PC-3 (cell line): ENCODE measurements around the gene TEX52. TPM values are rescaled to one million over a fixed set of nuclear protein-coding genes. Genes with fewer than 3 reads are reported as not detected.
A peak's percentile ranks its signal among the peaks of the same experiment; 100 is the strongest.

Experiments used
- ATAC-seq: fragments of 200-7000 bp; cut with Tn5 transposase; 2 replicates; pipeline ENCODE4 v1.9.1; 2020; ENCODE audit warnings: mild to moderate bottlenecking, moderate library complexity
- BruUV-seq: library from RNA; stranded (reverse); fragments of 400-500 nt; replicated peaks from 2 replicates; lab custom pipeline; 2021; lab: Mats Ljungman, UMichigan
- CTCF ChIA-PET: fragments of 300-600 bp; sonication (Branson Sonifier 250); formaldehyde crosslinking; loops from one replicate; lab custom pipeline; 2022; ENCODE audit warnings: antibody characterized with exemption; lab: Charles Lee
- POLR2A ChIA-PET: fragments of 300-600 bp; sonication (Branson Sonifier 250); formaldehyde crosslinking; loops from one replicate; lab custom pipeline; 2022; ENCODE audit warnings: antibody characterized with exemption; ENCODE audit not compliant: unreplicated experiment; lab: Charles Lee
- DNase-seq: peaks from one replicate; pipeline ENCODE4 v3.0.0-alpha.2; 2015
- H2AFZ ChIP-seq: fragments of 300-600 bp; sonication (generic); 2 replicates; pipeline ENCODE4 v1.6.0; 2016; ENCODE audit warnings: antibody characterized with exemption, low read length
- H3F3A ChIP-seq: fragments of 300-600 bp; sonication (generic); one replicate; pipeline ENCODE4 v1.6.0; 2017; ENCODE audit warnings: antibody characterized with exemption, low read length, control low read depth, mild to moderate bottlenecking; ENCODE audit not compliant: unreplicated experiment
- H3K27ac ChIP-seq: fragments of 300-600 bp; sonication (generic); 2 replicates; pipeline ENCODE4 v1.5.1; 2016; ENCODE audit warnings: mild to moderate bottlenecking, low read length
- H3K27me3 ChIP-seq: fragments of 300-600 bp; sonication (generic); 2 replicates; pipeline ENCODE4 v1.6.1; 2016; ENCODE audit warnings: low read length, mixed read lengths
- H3K36me3 ChIP-seq: fragments of 300-600 bp; sonication (generic); 2 replicates; pipeline ENCODE4 v1.6.1; 2016; ENCODE audit warnings: low read depth, mixed run types, low read length, mixed read lengths
- H3K4me1 ChIP-seq: fragments of 300-600 bp; sonication (generic); 2 replicates; pipeline ENCODE4 v1.5.1; 2016; ENCODE audit warnings: low read length; ENCODE audit not compliant: insufficient read depth
- H3K4me2 ChIP-seq: fragments of 300-600 bp; sonication (generic); 2 replicates; pipeline ENCODE4 v1.6.0; 2016; ENCODE audit warnings: low read length
- H3K4me3 ChIP-seq: fragments of 300-600 bp; sonication (generic); 2 replicates; pipeline ENCODE4 v1.5.1; 2016; ENCODE audit warnings: mild to moderate bottlenecking, low read length, mixed read lengths
- H3K79me2 ChIP-seq: fragments of 300-600 bp; sonication (generic); 2 replicates; pipeline ENCODE4 v1.6.1; 2017; ENCODE audit warnings: low read length, mixed read lengths
- H3K9ac ChIP-seq: fragments of 300-600 bp; sonication (generic); 2 replicates; pipeline ENCODE4 v1.6.0; 2016; ENCODE audit warnings: mild to moderate bottlenecking, low read length
- H3K9me2 ChIP-seq: fragments of 300-600 bp; sonication (generic); replicated peaks from 2 replicates; pipeline ENCODE4 v1.6.1; 2016; ENCODE audit warnings: mixed run types, low read length, mixed read lengths
- H3K9me3 ChIP-seq: fragments of 300-600 bp; sonication (generic); 2 replicates; pipeline ENCODE4 v1.6.1; 2016; ENCODE audit warnings: low read length, mixed read lengths
- H4K20me1 ChIP-seq: fragments of 300-600 bp; sonication (generic); 2 replicates; pipeline ENCODE4 v1.6.1; 2016; ENCODE audit warnings: low read length, mixed read lengths
- EZH2 ChIP-seq: fragments of 300-600 bp; sonication (generic); IDR thresholded peaks from one replicate; pipeline ENCODE4 v1.6.1; 2017; ENCODE audit warnings: antibody characterized with exemption, mild to moderate bottlenecking, low read length; ENCODE audit not compliant: unreplicated experiment
- EZH2phosphoT487 ChIP-seq: fragments of 300-600 bp; sonication (generic); IDR thresholded peaks from 2 replicates; pipeline ENCODE4 v1.6.1; 2018; ENCODE audit warnings: mild to moderate bottlenecking, antibody characterized with exemption, low read length, borderline replicate concordance
- intact Hi-C: fragments of 100-400 bp; cut with micrococcal nuclease; formaldehyde crosslinking; loops from 2 replicates; pipeline ENCODE4 v1.9.0; 2023
- total RNA-seq: library from RNA; depleted of rRNA; stranded (reverse); fragments of >200 nt; gene quantifications from 2 replicates; pipeline ENCODE4 v1.2.3, GENCODE V29; 2014
- TF ChIP-seq, protein P1 (sequence below): fragments of 300-600 bp; sonication (generic); conservative IDR thresholded peaks from 2 replicates; pipeline ENCODE4 v1.5.1; 2017; ENCODE audit warnings: antibody characterized with exemption, low read depth, mild to moderate bottlenecking, low read length

Gene TEX52
- total RNA-seq, 1 experiment from 2014 or later: not detected

- Histone ChIP-seq H3K36me3 (no peaks in the 10 kb centered on the region; the same call in 1 of the 2 replicates), H3K4me3 (peak overlapping the region; percentile 74), H3K27ac (peak overlapping the region; percentile 85), H3K9me3 (no peaks in the 10 kb centered on the region), H3K4me1 (peaks cover 11% of the 10 kb centered on the region; the same call in 1 of the 2 replicates), H3K79me2 (peaks cover 26% of the 10 kb centered on the region), H3F3A (no peaks in the 10 kb centered on the region), H4K20me1 (no peaks in the 10 kb centered on the region), H2AFZ (peak overlapping the region; percentile 79), H3K9ac (peak overlapping the region; percentile 92), H3K4me2 (peak overlapping the region; percentile 92), H3K9me2 (no peaks in the 10 kb centered on the region), H3K27me3 (no peaks in the 10 kb centered on the region)
- CTCF ChIA-PET: no interaction called here
- no TSS peak for BruUV-seq
- DNase-seq (peak; percentile 63), ATAC-seq (peak; percentile 57)
- intact Hi-C loops: loop anchor here (2.0 to 5.0 kb wide), 2 partner anchors 64 to 73 kb away; partner anchors contain the start of genes FOXM1 and RHNO1
- TF ChIP-seq EZH2: no peak
- TF ChIP-seq, protein P1, sequence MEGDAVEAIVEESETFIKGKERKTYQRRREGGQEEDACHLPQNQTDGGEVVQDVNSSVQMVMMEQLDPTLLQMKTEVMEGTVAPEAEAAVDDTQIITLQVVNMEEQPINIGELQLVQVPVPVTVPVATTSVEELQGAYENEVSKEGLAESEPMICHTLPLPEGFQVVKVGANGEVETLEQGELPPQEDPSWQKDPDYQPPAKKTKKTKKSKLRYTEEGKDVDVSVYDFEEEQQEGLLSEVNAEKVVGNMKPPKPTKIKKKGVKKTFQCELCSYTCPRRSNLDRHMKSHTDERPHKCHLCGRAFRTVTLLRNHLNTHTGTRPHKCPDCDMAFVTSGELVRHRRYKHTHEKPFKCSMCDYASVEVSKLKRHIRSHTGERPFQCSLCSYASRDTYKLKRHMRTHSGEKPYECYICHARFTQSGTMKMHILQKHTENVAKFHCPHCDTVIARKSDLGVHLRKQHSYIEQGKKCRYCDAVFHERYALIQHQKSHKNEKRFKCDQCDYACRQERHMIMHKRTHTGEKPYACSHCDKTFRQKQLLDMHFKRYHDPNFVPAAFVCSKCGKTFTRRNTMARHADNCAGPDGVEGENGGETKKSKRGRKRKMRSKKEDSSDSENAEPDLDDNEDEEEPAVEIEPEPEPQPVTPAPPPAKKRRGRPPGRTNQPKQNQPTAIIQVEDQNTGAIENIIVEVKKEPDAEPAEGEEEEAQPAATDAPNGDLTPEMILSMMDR: peak; percentile 73
- POLR2A ChIA-PET: interaction anchor here (0.6 kb wide), 1 partner anchor 62 kb away, joined by 4 read pairs; no protein-coding TSS in a partner anchor
Observed at GRCh38 chr12:2813214-2814185, 43.3 kb downstream of the TEX52 start.

GRCh38 chr12:2812290-2813213 is 44.3 kb downstream of the TEX52 start, which contains the start of gene ITFG2:
Gene ITFG2, plus strand, starts transcription at chr12:2812668. Its CDS starts 93 bp downstream, at chr12:2812761.
- H4K20me1 ChIP-seq: no peaks in the 10 kb centered on the region
- H3K4me1 ChIP-seq: peaks cover 11% of the 10 kb centered on the region; the same call in 1 of the 2 replicates
- no peaks in the 10 kb centered on the region for H3F3A ChIP-seq
- peak within 1 kb of the TSS; percentile 85 for H3K27ac ChIP-seq
- no peaks in the 10 kb centered on the region for H3K9me3 ChIP-seq
- H3K4me2 ChIP-seq: peak within 1 kb of the TSS; percentile 92
- no peaks in the 10 kb centered on the region; the same call in 1 of the 2 replicates for H3K36me3 ChIP-seq
- H2AFZ ChIP-seq: peak within 1 kb of the TSS; percentile 79
- intact Hi-C loops: loop anchor here (1.0 to 5.0 kb wide), 3 partner anchors 16 to 72 kb away; partner anchors contain the start of genes FOXM1 and RHNO1
- peak; percentile 95 for DNase-seq
- ChIA-PET CTCF (interaction anchor here (0.5 kb wide), 1 partner anchor 229 kb away, joined by 3 read pairs; no protein-coding TSS in a partner anchor), POLR2A (interaction anchor here (0.6 kb wide), 1 partner anchor 63 kb away, joined by 4 read pairs; no protein-coding TSS in a partner anchor)
- peaks cover 26% of the 10 kb centered on the region for H3K79me2 ChIP-seq
- H3K27me3 ChIP-seq: no peaks in the 10 kb centered on the region
- BruUV-seq: TSS peak; percentile 77
- TF ChIP-seq EZH2phosphoT487 (no peak), EZH2 (no peak)
- TF ChIP-seq, protein P1: no peak
- H3K4me3 ChIP-seq: peak within 1 kb of the TSS; percentile 74
- H3K9me2 ChIP-seq: no peaks in the 10 kb centered on the region
- peak within 1 kb of the TSS; percentile 92 for H3K9ac ChIP-seq
- ATAC-seq: peak; percentile 95
